ENCODE data around the gene MYO9A.

The MYO9A gene

DNA sequence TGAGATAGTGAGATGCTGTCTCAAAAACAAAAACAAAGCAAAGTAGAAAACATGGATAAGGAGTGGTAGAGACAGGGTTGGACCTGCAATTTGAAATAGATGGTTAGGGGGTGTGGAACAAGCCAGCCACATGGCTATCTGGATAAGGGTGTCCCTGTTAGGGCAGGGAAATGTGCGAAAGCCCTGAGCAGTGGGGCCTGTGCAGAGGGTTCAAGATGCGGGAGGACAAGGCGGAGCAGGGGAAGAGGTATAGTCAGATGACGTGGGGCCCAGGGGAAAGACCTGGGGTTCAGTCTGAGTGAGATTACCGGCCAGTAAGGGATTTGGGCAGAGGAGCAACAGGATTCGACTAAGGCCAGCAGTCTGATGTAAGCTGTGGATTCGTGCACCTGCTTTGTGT lies 326.0 kb downstream of the MYO9A start:
- no peak for DNase-seq (ENCODE audit: low read depth)
- TF ChIP-seq, protein P1, sequence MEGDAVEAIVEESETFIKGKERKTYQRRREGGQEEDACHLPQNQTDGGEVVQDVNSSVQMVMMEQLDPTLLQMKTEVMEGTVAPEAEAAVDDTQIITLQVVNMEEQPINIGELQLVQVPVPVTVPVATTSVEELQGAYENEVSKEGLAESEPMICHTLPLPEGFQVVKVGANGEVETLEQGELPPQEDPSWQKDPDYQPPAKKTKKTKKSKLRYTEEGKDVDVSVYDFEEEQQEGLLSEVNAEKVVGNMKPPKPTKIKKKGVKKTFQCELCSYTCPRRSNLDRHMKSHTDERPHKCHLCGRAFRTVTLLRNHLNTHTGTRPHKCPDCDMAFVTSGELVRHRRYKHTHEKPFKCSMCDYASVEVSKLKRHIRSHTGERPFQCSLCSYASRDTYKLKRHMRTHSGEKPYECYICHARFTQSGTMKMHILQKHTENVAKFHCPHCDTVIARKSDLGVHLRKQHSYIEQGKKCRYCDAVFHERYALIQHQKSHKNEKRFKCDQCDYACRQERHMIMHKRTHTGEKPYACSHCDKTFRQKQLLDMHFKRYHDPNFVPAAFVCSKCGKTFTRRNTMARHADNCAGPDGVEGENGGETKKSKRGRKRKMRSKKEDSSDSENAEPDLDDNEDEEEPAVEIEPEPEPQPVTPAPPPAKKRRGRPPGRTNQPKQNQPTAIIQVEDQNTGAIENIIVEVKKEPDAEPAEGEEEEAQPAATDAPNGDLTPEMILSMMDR (IDR thresholded peaks at IDR 0.05; ENCODE audit: control insufficient read depth, insufficient read depth, low read depth, low read length, missing control alignments) = no peak
- H3K4me3 ChIP-seq (ENCODE audit: control insufficient read depth, low read depth, low read length) = no peak overlapping the region

DNA sequence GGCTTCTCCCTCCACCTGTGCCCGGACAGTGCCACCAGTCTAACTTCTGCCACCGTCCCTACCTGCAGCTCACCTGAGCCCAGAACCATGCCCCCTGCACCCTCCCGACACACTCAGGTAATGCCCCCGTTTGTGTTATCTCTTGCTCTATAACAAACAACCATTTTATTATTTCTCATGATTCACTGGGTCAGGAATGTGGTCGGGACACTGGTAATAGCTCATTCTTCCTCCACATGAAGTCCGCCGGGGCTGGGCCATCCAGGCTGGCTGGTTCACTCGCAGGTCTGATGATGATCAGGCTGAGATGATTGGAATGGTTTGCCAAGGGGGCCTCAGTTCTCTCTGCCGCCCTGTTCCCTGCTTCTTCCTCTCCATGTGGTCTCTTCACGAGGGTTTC lies 327.9 kb downstream of the MYO9A start:
- no peak overlapping the region for H3K4me3 ChIP-seq (ENCODE audit: control insufficient read depth, low read depth, low read length)
- no peak for DNase-seq (ENCODE audit: low read depth)
- TF ChIP-seq, protein P1 (IDR thresholded peaks at IDR 0.05; ENCODE audit: control insufficient read depth, insufficient read depth, low read depth, low read length, missing control alignments) = no peak

DNA sequence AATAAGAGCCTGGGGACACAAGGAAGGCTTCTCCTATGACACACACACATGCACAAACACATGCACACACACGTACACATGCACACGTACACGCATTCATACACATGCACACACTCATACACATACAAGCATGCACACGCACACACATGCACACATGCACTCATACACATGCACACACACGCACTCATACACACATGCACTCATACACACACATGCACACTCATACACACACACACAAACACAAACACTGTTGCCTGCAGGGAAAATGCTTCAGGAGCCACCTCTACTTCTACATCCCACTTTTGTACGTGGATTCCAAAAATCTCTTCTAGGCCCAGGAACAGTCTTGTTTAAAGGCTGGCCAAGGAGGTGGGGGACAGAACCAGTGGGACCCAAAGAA lies 328.3 kb downstream of the MYO9A start:
- no peak for DNase-seq (ENCODE audit: low read depth)
- H3K4me3 ChIP-seq (ENCODE audit: control insufficient read depth, low read depth, low read length) = no peak overlapping the region
- TF ChIP-seq, protein P1 (IDR thresholded peaks at IDR 0.05; ENCODE audit: control insufficient read depth, insufficient read depth, low read depth, low read length, missing control alignments) = no peak

DNA sequence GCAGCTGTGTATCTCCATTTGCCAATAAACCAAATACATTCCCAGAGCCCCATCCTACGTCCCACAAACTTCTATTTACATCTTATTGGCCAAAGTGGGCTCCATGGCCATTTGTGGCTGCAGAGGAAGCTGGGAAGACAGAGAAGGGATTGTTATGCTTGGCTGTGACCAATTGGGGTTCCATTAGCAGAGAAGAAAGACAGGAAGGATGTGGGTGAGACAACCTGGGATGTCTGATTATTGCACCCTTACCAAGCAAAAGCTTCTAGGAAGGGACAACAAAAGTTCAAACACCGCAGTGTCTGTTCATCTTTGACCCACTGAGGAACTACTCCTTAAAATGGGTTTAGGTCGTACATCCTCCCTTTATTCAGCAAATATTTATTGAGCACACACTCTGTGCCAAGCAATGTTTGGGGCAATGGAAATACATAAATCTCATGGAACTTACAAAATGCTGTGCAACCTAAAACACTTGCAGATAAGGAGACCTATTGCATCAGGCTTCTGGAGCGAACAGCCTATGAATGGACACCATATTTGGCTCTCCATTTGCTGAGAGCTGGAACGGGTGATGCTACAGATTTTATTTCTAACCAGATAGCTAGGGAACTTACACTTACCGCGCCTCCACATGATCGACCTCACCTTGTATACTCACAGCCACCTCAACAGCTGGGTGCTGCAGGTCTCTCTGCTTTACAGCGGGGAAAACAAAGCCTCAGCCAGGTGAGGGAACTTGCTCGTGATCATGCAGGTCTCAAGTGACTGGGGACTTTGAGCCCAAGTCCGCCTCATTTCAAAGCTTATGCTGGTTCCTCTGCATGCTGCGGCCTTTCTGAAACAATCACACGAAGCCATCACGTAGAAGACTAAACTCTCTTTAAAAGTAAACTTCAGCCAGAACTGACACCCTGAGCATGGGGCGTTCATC lies 329.0 kb downstream of the MYO9A start:
- TF ChIP-seq, protein P1 (IDR thresholded peaks at IDR 0.05; ENCODE audit: control insufficient read depth, insufficient read depth, low read depth, low read length, missing control alignments) = no peak
- no peak for DNase-seq (ENCODE audit: low read depth)
- H3K4me3 ChIP-seq (ENCODE audit: control insufficient read depth, low read depth, low read length) = no peak overlapping the region

DNA sequence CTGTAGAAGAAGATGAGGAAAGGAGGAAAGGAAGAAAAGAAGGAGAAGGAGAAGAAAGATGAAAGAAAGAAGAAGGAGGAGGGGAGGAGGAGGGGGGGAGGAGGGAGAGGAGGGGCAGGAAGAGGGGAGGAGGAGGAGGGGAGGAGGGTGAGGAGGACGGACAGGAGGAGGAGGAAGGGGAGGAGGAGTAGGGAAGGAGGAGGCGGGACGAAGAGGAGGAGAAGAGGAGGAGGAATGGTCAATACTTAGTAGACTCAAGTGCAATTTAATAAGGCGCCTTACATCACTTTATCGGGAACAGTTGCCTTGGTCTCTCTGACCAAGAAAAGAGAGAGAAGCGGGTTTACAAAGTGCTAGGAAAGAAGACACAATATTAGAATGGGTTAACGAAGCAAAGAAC lies 331.3 kb downstream of the MYO9A start:
- DNase-seq (ENCODE audit: low read depth) = no peak
- H3K4me3 ChIP-seq (ENCODE audit: control insufficient read depth, low read depth, low read length) = no peak overlapping the region
- TF ChIP-seq, protein P1 (IDR thresholded peaks at IDR 0.05; ENCODE audit: control insufficient read depth, insufficient read depth, low read depth, low read length, missing control alignments) = no peak

DNA sequence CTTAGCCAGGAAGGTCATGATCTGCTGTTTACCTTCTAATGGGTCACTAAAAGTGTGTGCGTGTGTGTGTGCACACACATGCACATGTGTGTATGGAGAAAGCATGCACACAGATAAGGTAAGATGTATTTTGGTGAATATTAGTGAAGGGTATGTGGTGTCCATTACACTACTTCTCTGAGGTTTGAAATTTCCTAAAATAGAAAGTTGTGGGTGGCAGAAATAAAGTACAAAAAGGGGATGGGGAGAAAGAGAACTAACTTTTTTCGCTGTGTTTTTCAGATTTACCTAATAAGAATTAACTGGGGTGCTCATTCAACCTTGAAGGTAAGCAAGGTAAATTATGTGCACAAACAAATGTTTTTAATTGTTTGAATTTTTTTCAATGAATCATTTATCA lies 332.0 kb downstream of the MYO9A start:
- TF ChIP-seq, protein P1 (IDR thresholded peaks at IDR 0.05; ENCODE audit: control insufficient read depth, insufficient read depth, low read depth, low read length, missing control alignments) = no peak
- H3K4me3 ChIP-seq (ENCODE audit: control insufficient read depth, low read depth, low read length) = no peak overlapping the region
- DNase-seq (ENCODE audit: low read depth) = no peak
